RWPE2 (cell line): Measurements from ENCODE around the gene ZNF436.

Experiments used
- ATAC-seq: fragments of 200-7000 bp; cut with Tn5 transposase; 3 replicates; pipeline ENCODE4 v1.9.1; 2021; ENCODE audit warnings: low read depth
- DNase-seq: peaks from one replicate; pipeline ENCODE4 v3.0.0-alpha.2; 2020; ENCODE audit warnings: low spot score
- H3K27ac ChIP-seq: fragments of 450-650 bp; 2 replicates; pipeline ENCODE4 v1.5.1; 2017; ENCODE audit warnings: mild to moderate bottlenecking; ENCODE audit not compliant: poor library complexity, severe bottlenecking
- H3K27me3 ChIP-seq: fragments of 250-450 bp; sonication (Bioruptor Pico); 2 replicates; pipeline ENCODE4 v1.5.1; 2021; ENCODE audit warnings: mild to moderate bottlenecking, moderate library complexity; ENCODE audit not compliant: insufficient read depth, poor library complexity, severe bottlenecking
- H3K36me3 ChIP-seq: fragments of 250-450 bp; sonication (Bioruptor Pico); 2 replicates; pipeline ENCODE4 v1.5.1; 2020; ENCODE audit warnings: low read depth, mild to moderate bottlenecking, moderate library complexity
- H3K4me1 ChIP-seq: fragments of 250-450 bp; sonication (Bioruptor Pico); 2 replicates; pipeline ENCODE4 v1.5.1; 2021; ENCODE audit warnings: mild to moderate bottlenecking, moderate library complexity; ENCODE audit not compliant: insufficient read depth, poor library complexity, severe bottlenecking
- H3K4me3 ChIP-seq: fragments of 250-450 bp; sonication (Bioruptor Pico); 2 replicates; pipeline ENCODE4 v1.5.1; 2021; ENCODE audit warnings: mild to moderate bottlenecking, moderate library complexity; ENCODE audit not compliant: severe bottlenecking
- H3K9me3 ChIP-seq: fragments of 250-450 bp; sonication (Bioruptor Pico); 2 replicates; pipeline ENCODE4 v1.5.1; 2021; ENCODE audit warnings: mild to moderate bottlenecking, moderate library complexity; ENCODE audit not compliant: severe bottlenecking
- TF ChIP-seq, protein P1 (sequence below): fragments of 450-650 bp; IDR thresholded peaks from one replicate; pipeline ENCODE4 v1.5.1; 2017; ENCODE audit warnings: mild to moderate bottlenecking, moderate library complexity; ENCODE audit not compliant: poor library complexity, severe bottlenecking

The ZNF436 gene

DNA sequence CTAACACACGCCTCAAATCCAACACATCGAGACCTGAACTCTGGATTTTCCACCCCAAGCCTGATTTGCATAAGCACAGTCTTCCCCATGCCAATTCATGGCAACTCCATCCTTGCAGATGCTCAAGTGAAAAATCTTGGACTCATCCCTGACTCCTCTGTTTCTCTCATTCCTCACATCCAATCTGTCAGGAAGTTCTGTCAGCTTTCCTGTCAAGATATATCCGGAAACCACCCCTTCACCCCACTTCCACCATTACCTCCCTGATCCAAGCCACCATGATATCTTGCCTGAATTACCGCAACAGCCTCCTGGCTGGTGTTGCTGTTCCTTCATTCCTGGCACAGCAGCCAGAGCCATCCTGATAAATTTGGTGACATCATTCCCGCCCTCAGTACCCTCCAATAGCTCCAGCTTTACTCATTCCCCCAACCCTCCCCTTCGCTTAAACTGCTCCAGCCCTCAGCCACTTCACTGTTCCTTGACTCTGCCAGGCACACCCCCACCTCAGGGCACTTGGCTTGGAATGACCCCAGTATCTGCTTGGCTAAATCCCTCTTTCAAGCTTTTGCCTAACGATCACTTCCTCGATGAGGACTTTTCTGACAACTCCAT, 37.5 kb upstream of the ZNF436 start:
- ATAC-seq = no peak
- Histone ChIP-seq H3K4me3 (no peak overlapping the region), H3K27me3 (no peaks in the 10 kb centered on the region), H3K36me3 (no peaks in the 10 kb centered on the region), H3K4me1 (peaks cover 19% of the 10 kb centered on the region), H3K27ac (no peak overlapping the region), H3K9me3 (no peaks in the 10 kb centered on the region)
- TF ChIP-seq, protein P1, sequence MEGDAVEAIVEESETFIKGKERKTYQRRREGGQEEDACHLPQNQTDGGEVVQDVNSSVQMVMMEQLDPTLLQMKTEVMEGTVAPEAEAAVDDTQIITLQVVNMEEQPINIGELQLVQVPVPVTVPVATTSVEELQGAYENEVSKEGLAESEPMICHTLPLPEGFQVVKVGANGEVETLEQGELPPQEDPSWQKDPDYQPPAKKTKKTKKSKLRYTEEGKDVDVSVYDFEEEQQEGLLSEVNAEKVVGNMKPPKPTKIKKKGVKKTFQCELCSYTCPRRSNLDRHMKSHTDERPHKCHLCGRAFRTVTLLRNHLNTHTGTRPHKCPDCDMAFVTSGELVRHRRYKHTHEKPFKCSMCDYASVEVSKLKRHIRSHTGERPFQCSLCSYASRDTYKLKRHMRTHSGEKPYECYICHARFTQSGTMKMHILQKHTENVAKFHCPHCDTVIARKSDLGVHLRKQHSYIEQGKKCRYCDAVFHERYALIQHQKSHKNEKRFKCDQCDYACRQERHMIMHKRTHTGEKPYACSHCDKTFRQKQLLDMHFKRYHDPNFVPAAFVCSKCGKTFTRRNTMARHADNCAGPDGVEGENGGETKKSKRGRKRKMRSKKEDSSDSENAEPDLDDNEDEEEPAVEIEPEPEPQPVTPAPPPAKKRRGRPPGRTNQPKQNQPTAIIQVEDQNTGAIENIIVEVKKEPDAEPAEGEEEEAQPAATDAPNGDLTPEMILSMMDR = no peak
- no peak for DNase-seq

DNA sequence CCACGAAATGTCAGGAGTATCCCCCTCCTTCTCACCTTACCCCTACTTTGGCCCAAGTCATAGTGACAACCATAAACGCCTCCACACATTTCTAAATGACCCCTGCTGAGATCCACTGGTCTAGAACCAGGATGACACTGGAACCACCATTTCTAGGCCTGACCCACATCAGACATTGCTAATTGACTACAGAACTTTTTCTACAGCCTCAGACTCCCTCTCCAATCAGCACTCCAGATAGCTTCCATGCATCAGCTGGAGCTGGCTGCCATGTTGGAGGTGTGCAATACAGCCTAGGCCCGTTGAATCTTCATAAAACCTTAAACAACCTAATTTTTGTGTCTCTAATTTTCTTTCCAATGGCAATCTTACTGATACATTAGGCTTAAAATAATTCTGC, 36.3 kb upstream of the ZNF436 start:
- no peak for ATAC-seq
- TF ChIP-seq, protein P1 = no peak
- H3K27me3 ChIP-seq = no peaks in the 10 kb centered on the region

DNA sequence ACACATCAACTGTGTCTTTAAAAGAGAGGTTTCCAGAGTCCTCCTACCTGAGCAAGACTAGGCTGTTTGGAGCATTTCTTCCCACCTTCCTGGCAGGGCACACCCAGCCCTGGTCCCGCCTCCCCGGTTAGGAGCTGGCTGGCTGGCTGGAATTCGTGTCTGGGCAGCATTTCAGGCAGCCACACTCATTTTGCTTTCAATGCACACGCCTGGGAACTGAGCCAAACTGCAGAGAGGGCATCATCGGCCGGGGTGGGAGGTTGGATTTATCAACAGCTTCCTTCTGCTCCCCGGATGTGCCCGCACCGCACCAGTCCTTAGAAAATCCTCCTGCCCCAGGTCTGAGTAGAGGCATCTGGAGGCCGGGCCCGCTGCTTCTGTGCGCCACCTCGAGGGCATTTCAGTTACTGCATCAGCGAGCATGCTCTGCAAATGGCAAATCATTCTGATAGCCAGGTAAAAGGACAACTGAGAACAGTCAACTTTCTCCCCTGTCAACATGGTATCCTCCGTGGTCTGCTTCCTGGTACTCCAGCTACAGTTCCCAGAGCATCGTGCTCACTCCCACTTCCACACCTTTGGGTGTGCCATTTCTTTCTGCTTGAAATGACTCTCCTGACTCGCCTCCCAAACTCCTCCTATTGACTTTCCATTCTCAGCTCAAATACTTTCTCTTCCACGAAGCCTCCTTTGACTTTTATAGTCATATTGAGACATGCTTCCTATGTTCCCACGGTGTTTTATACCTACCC, 34.3 kb upstream of the ZNF436 start:
- ATAC-seq = peak; percentile 97
- Histone ChIP-seq H3K27me3 (no peaks in the 10 kb centered on the region), H3K4me3 (no peak overlapping the region), H3K4me1 (peaks cover 19% of the 10 kb centered on the region), H3K27ac (peak overlapping the region; percentile 93), H3K9me3 (no peaks in the 10 kb centered on the region), H3K36me3 (no peaks in the 10 kb centered on the region)
- TF ChIP-seq, protein P1 = peak; percentile 98
- peak; percentile 98 for DNase-seq

More for the DNA sequence above, 36.3 kb upstream of the ZNF436 start:
- H3K36me3 ChIP-seq = no peaks in the 10 kb centered on the region
- peaks cover 19% of the 10 kb centered on the region for H3K4me1 ChIP-seq
- DNase-seq = no peak
- H3K4me3 ChIP-seq = no peak overlapping the region
- no peak overlapping the region for H3K27ac ChIP-seq
- H3K9me3 ChIP-seq = no peaks in the 10 kb centered on the region

DNA sequence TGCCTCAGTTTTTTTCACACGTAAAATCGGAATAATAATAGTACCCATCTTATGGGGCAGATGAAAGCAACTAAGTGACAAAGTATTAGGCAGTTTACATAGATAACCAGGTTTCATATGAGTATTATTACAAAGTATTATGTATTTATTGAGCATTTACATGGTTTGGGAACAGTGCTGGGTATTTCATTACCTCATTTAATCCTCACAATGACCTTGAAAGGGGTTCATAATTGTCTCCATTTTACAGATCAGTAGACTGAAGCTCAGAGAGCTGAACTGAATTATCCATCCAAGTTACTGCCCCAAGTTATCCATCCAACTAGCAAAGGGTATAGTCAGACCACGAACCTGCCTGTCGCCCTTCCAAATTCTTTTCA, 33.7 kb upstream of the ZNF436 start:
- Histone ChIP-seq H3K36me3 (no peaks in the 10 kb centered on the region), H3K4me3 (no peak overlapping the region), H3K9me3 (no peaks in the 10 kb centered on the region), H3K27ac (peak overlapping the region; percentile 93), H3K4me1 (peaks cover 19% of the 10 kb centered on the region), H3K27me3 (no peaks in the 10 kb centered on the region)
- DNase-seq (no peak), ATAC-seq (no peak)
- TF ChIP-seq, protein P1 = no peak

DNA sequence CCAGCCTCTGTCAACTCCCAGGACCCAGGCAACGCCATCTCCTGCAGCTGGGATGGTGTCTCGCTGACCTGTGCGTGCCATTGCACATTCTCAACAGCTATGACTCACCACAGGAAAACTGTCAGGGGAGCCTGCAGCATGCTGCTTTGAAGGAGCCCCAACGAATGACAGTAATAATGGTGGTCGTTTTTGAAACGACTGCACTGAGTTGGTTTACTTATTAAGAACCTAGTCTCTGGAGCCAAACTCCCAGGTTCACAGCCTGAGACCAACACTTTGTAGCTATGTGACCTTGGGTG, 33.4 kb upstream of the ZNF436 start:
- Histone ChIP-seq H3K4me1 (peaks cover 19% of the 10 kb centered on the region), H3K27ac (peak overlapping the region; percentile 93), H3K27me3 (no peaks in the 10 kb centered on the region), H3K36me3 (no peaks in the 10 kb centered on the region), H3K4me3 (no peak overlapping the region), H3K9me3 (no peaks in the 10 kb centered on the region)
- no peak for DNase-seq
- ATAC-seq = peak; percentile 59
- TF ChIP-seq, protein P1 = no peak
